Measurements from ENCODE around the gene ITGA3. TPM values are rescaled to one million over a fixed set of nuclear protein-coding genes. Genes with fewer than 3 reads are reported as not detected.

The ITGA3 gene
- total and polyA plus RNA-seq, 2 of the 13 experiments (the other 11 are each of a cell fraction or from before 2014, with no cell fraction given): 0.48 to 0.69 TPM

- CTCF ChIA-PET (ENCODE audit: low intra/inter-chr PET ratio, low total read pairs): no interaction called here
- Histone ChIP-seq H3K27me3 (ENCODE audit: control insufficient read depth in 1 of 2, insufficient read depth in 2 of 2, low read length in 2 of 2) (peaks cover 4 to 23% of the 10 kb centered on the region in 2 experiments; a peak in 2 of 5 replicates), H2AFZ (ENCODE audit: low read length) (no peak overlapping the region), H3K9ac (ENCODE audit: insufficient read depth, low read depth, low read length) (no peak overlapping the region), H3K4me3 (replicated peaks in 1 of 3; ENCODE audit: insufficient read depth in 1 of 3, low read depth in 2 of 3, low read length in 3 of 3) (no peak overlapping the region), H3K79me2 (ENCODE audit: insufficient read depth, low read length) (no peaks in the 10 kb centered on the region), H3K36me3 (replicated peaks in 1 of 2; ENCODE audit: control insufficient read depth in 1 of 2, insufficient read depth in 2 of 2, low read length in 2 of 2) (no peaks in the 10 kb centered on the region), H3K27ac (ENCODE audit: extremely low read length, insufficient read depth, low read length) (no peak overlapping the region), H3K4me1 (ENCODE audit: insufficient read depth, low read length) (peaks cover 9% of the 10 kb centered on the region), H3K4me2 (ENCODE audit: low read depth, low read length) (no peak overlapping the region), H3K9me3 (ENCODE audit: low read length) (no peaks in the 10 kb centered on the region), H4K20me1 (ENCODE audit: insufficient read depth, low read length) (no peaks in the 10 kb centered on the region)
- POLR2A ChIA-PET: no interaction called here
- no peak for DNase-seq (ENCODE audit: low spot score)
- intact Hi-C loops (cut with micrococcal nuclease; ENCODE audit: unreplicated experiment): no loop called here
- FAIRE-seq: no peak
- 17% methylated on average over 9 of the region's 9 CpGs for WGBS (ENCODE audit: low lambda C conversion rate)
- in situ Hi-C loops (cut with HindIII; ENCODE audit: extremely low pct_ligation_motif_present, low pct_unique_long_range_greater_than_20kb): no loop called here
- BruUV-seq (replicated peaks): no TSS peak
- TF ChIP-seq SCMH1 (CRISPR knock-in tag; IDR thresholded peaks at IDR 0.05; ENCODE audit: borderline replicate concordance): no peak
- TF ChIP-seq HBP1 (CRISPR knock-in tag; IDR thresholded peaks at IDR 0.05; ENCODE audit: low read depth): no peak
- no peak for TF ChIP-seq ZNF768 (CRISPR knock-in tag; IDR thresholded peaks at IDR 0.05)
- TF ChIP-seq, protein P1, sequence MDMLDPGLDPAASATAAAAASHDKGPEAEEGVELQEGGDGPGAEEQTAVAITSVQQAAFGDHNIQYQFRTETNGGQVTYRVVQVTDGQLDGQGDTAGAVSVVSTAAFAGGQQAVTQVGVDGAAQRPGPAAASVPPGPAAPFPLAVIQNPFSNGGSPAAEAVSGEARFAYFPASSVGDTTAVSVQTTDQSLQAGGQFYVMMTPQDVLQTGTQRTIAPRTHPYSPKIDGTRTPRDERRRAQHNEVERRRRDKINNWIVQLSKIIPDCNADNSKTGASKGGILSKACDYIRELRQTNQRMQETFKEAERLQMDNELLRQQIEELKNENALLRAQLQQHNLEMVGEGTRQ (IDR thresholded peaks at IDR 0.05; ENCODE audit: low read depth, low read length): no peak
- TF ChIP-seq, protein P1 (CRISPR knock-in tag; IDR thresholded peaks at IDR 0.05; ENCODE audit: borderline replicate concordance): no peak
- TF ChIP-seq FOXM1 (CRISPR knock-in tag; IDR thresholded peaks at IDR 0.05): no peak
- TF ChIP-seq KDM1A (CRISPR knock-in tag; IDR thresholded peaks at IDR 0.05): no peak
- no peak for TF ChIP-seq NR2F6 (IDR thresholded peaks at IDR 0.05)
- TF ChIP-seq NR2F6 (CRISPR knock-in tag; IDR thresholded peaks at IDR 0.05): no peak
- no peak for ATAC-seq
Measured at GRCh38 chr17:50047488-50048126, 8.3 kb upstream of the ITGA3 start.
